Measurements from ENCODE around the gene NSD1.
"Not testable (repeated sequence)": the region's sequence is repeated elsewhere in the genome, so short reads cannot be mapped to it uniquely, and the experiment has no call there.

Gene NSD1

DNA sequence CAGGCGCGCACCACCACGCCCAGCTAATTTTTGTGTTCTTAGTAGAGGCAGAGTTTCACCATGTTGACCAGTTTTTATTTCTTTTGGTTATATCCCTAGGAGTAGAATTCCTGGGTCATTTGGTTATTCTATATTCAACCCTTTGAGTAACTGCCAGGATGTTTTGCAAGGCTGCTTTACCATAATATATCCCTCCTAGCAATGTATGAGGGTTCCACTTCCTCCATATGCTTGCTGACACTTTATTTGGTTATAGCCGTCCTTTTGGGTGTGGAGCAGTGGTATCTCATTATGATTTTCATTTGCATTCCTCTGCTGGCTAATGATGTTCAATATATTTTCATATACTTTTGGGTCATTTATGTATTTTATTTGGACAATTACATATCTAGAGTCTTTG lies 88.7 kb downstream of the NSD1 start:
- no peak for DNase-seq (ENCODE audit: extremely low read depth in 1 of 2, low read depth in 1 of 2)

DNA sequence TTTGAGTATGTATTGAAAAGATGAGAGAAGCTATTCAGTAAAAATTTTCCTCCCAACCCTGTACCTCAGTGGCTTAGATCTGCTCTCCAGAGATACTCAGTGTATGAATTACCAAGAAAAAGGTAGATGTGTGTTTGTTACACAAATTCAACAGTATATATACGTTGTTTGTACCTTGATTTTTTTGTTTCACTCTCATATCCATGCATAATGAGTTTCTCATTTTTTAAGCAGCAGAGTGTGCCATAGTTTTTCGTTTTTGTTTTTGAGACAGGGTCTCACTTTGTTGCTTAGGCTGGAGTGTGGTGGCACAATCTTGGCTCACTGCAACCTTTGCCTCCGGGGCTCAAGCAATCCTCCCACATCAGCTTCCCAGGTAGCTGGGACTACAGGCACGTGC lies 92.2 kb downstream of the NSD1 start:
- DNase-seq (ENCODE audit: extremely low read depth in 1 of 2, low read depth in 1 of 2) = no peak

DNA sequence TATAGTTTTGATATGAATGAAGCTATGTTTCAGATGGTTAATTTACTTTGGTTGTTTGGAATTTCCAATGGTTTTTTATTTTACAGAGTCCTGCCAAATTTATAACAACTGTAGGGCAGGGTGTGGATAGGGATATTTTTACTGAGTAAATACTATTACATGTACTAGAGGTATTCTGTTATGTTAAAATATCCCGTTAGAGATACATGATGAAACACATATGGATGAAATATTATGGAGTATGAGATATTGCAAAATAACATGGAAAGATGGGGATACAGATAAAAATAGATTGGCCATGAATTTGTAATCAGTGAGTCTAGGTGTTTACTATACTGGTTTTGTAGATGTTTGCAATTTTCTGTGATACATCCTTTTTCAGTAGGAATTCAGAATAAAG lies 93.3 kb downstream of the NSD1 start:
- DNase-seq (ENCODE audit: extremely low read depth in 1 of 2, low read depth in 1 of 2) = no peak

DNA sequence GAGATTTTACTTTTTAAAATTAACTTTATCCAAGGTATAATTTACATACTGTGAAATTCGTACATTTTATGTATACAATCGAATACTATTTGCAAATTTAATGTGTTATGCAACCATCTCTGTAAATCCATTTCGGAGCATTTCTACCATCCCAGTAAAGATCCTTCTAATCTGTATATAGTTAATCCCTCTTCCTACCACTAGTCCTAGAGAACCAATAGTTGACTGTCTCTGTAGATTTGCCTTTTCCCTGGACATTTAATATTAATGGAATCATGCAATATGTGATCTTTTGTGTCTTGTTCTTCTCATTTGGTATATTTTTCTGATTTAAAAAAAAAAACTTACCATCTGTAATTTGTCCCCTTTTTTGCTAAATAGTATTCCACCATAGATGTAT lies 95.2 kb downstream of the NSD1 start:
- no peak for DNase-seq (ENCODE audit: extremely low read depth in 1 of 2, low read depth in 1 of 2)

DNA sequence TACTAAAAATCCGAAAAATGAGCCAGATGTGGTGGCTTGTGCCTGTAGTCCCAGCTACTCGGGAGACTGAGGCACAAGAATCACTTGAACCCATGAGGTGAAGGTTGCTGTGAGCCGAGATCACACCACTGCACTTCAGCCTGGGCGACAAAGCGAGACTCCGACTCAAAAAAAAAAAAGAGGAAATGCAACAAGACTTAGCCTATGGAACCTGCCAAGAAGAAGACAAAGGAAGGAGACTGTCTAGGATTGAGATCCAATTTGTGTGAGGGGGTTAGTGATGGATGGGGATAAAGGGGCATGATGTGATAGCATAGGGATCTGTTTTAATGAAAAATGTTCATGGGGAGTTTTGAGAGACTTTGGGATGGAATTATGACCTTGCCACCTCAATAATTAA lies 97.1 kb downstream of the NSD1 start:
- no peak for DNase-seq (ENCODE audit: extremely low read depth in 1 of 2, low read depth in 1 of 2)

DNA sequence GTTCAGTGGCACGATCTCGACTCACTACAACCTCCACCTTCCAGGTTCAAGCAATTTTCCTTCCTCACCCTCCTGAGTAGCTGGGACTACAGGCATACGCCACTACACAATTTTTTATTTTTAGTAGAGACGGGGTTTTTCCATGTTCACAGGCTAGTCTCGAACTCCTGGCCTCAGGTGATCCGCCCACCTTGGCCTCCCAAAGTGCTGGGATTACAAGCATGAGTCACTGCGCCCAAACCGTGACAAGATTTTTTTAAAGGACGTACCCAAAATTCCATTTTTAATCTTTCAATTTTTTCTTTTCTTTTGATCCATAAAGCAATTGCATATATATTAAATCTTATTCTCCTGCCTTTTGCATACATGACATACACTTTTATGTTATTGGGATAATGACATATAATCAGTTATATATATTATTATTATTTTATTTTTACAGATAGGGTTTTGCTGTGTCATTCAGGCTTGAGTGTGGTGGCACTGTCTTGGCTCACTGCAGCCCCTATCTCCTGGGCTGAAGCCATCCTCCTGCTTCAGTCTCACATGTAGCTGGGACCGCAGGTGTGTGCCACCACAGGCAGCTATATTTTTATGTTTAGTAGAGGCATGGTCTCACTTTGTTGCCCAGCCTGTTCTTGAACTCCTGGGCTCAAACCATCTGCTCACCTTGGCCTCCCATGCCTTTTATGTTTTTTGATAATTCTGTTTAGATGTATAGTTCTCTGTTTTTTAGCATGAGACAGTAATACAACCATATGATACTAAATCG lies 98.1 kb downstream of the NSD1 start:
- no peak for DNase-seq (ENCODE audit: extremely low read depth in 1 of 2, low read depth in 1 of 2)

DNA sequence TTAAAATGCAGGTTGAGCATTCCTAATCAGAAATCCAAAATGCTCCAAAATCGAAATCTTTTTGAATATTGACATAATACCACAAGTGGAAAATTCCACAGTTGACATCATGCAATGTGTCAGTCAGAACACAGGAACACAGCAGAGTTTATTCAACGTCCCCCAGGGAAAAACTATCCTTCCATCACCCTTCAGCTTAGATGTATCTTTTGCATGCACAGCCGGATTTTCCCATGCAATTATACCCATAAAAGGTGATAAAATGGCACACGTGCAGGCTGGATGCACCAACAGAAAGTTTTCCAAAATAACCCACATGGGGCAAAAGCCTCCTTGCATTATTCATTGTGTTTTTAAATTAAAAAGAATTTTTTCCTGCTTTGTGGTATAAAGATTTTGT lies 98.8 kb downstream of the NSD1 start:
- no peak for DNase-seq (ENCODE audit: extremely low read depth in 1 of 2, low read depth in 1 of 2)

DNA sequence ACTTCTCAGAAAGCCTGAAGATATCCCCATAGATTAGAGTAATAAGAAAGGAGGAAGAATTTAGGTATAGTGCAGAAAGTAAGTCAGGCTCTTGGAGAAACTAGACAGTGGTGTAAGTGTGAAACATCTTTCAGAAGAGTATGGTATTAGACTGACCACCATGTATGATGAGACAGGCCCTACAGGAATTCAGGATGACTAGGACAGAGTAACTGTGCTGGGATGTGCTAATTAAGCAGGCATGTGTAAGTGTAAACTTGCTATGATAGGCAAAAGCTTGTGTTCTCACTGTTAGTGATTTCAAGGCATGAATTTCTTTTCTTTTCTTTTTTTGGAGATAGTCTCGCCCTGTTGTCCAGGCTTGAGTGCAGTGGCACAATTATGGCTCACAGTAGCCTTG lies 99.2 kb downstream of the NSD1 start:
- no peak for DNase-seq (ENCODE audit: extremely low read depth in 1 of 2, low read depth in 1 of 2)

DNA sequence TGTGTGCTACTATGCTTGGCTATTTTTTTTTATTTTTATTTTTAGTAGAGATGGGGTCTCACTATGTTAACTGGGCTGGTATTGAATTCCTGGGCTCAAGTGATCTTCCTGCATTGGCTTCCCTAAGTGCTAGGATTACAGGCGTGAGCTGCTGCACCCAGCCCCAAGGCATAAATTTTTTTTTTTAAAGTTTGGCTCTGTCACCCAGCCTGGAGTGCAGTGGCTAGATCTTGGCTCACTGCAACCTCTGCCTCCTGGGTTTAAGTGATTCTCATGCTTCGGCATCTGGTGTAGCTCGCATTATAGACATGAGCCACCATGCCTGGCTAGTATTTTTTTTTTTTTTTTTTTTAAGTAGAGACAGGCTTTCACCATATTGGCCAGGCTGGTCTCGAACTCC lies 99.6 kb downstream of the NSD1 start:
- no peak for DNase-seq (ENCODE audit: extremely low read depth in 1 of 2, low read depth in 1 of 2)

DNA sequence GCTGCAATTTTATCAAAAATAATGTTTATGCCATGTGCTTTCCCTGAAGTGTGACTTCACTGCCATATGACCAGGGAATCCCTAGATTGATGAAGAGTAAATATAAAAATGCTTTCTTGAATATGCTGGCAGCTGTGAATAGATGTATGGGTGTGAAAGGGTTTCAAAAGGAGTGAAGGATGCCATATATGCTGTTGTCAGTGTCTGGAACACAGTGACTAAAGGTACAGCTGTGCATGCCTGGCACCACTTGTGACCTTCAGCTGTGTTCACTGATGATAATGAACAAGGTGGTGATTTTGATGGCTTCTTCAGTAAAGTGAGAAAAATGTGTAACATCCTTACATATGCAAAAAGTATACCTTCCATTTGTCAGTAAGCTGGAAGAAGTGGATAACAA lies 100.2 kb downstream of the NSD1 start:
- no peak for DNase-seq (ENCODE audit: extremely low read depth in 1 of 2, low read depth in 1 of 2)

DNA sequence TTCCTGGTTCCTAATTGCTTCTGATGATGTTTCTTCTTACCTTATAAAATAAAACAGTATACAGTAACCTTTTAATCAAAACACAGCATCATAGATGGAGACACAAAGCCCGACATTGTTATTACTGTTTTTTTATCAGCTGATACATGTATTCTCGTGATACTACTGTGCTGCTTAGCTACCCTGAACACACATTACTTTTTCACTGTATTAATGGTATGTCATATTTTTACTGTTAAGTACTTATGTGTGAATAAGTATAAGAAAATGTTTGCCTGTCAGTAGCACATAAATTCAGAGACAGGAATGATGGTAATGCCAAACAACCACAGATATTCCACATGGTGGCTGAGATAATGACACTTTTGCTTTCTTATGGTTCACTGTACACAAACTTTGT lies 101.3 kb downstream of the NSD1 start:
- no peak for DNase-seq (ENCODE audit: extremely low read depth in 1 of 2, low read depth in 1 of 2)

DNA sequence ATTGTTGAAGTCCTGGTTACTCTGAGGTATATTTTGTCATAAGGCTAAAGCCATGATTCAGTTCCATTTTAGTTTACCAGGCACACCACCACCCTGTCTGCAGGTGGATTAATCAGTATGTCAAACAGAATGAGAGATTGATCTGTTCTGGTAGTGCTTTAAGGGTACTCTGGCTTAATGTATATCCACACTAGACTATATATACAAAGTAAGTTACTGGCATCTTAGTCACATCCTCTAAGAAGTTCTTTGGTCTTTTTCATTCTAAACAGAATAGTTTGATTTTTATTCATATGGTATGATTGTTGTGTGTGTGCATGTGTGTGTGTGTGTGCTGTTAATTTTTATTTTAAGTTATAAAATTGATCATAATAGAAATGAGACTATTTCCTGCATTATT lies 108.2 kb downstream of the NSD1 start:
- no peak for DNase-seq (ENCODE audit: extremely low read depth in 1 of 2, low read depth in 1 of 2)

DNA sequence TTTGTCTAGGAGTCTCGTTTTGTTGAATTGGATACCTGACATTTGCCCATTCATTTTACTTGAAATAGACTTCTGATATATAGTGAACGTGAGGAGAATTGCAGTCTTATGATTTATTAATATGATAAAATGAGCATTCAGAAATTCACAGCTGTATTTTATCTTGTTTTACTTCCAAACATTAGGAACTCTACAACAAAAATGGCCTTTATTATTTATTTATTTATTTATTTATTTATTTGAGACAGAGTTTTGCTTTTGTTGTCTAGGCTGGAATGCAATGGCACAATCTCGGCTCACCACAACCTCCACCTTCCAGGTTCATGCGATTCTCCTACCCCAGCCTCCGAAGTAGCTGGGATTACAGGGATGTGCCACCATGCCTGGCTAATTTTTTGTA lies 108.7 kb downstream of the NSD1 start:
- DNase-seq (ENCODE audit: extremely low read depth in 1 of 2, low read depth in 1 of 2) = no peak

DNA sequence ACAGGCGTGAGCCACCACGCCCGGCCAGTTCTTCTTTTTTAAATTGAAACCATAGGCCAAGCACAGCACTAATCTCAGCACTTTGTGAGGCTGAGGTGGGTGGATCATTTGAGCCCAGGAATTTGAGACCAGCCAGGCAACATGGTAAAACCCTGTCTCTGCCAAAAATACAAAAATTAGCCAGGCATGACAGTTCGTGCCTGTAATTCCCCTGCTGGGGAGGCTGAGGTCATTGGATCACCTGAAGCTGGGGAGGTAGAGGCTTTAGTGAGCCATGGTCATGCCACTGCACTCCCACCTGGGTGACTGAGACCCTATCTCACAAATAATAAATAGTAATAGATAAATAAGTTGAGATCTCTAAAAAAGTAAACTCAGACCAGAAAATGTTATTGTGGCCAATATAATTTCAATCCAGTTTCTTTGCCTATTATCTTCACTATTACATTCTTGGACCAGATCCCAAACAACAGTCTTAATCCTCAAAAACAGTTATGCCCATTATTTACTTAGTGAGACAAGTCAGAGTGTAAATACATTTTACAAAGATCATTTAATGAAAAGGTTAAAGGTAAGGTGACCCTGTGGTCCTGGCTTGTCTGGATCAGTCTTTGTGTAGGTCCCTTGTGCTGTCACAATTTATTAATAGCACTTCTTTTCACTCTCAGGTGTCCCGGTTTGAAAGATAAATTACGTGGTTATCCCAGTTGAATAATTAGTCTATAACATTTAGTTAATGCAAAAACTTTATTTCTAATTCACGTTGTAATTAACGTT lies 116.4 kb downstream of the NSD1 start:
- DNase-seq (ENCODE audit: extremely low read depth in 1 of 2, low read depth in 1 of 2) = no peak

DNA sequence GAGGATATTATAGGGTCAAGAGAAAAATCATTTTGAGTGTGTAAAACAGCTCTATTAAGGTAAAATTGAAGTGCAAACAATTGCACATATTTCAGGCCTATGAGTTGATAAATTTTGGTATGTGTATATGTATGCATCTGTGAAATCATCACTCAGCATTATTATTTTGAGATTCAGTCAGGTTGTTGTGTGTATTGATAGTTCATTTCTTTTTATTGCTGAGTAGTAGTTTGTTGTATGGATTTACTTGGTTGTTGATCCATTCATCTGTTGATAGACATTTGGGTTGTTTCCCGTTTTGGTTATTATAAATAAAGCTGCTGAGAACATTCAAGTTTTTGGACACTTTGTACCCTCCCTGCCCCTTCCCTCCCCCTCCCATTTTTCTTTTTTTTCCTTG lies 119.7 kb downstream of the NSD1 start:
- DNase-seq (ENCODE audit: extremely low read depth in 1 of 2, low read depth in 1 of 2) = no peak

DNA sequence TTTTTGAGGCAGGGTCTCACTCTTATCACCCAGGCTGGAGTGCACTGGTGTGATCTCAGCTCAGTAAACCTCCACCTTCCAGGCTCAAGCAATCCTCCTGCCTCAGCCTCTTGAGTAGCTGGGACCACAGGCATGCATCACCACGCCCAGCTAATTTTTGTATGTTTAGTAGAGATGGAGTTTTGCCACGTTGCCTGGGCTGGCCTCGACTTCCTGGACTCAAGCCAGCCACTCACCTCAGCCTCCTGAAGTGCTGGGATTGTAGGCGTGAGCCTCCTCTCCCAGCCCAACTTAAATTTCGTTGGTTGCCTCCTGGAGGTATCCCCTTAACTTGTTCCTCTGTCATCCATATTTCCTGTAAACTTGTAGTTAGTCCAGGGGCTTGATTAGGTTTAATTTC lies 122.7 kb downstream of the NSD1 start:
- DNase-seq (ENCODE audit: extremely low read depth in 1 of 2, low read depth in 1 of 2) = no peak

DNA sequence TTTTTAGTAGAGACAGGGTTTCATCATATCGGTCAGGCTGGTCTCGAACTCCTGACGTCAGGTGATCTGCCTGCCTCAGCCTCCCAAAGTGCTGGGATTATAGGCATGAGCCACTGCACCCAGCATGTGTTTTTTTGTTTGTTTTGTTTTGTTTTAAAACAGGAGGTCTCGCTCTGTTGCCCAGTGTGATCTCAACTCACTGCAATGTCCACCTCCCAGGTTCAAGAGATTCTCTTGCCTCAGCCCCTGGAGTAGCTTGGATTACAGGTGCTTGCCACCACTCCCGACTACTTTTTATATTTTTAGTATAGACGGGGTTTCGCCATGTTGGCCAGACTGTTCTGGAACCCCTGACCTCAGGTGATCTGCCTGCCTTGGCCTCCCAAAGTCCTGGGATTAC lies 125.1 kb downstream of the NSD1 start:
- not testable (repeated sequence) for DNase-seq (ENCODE audit: extremely low read depth in 1 of 2, low read depth in 1 of 2)

DNA sequence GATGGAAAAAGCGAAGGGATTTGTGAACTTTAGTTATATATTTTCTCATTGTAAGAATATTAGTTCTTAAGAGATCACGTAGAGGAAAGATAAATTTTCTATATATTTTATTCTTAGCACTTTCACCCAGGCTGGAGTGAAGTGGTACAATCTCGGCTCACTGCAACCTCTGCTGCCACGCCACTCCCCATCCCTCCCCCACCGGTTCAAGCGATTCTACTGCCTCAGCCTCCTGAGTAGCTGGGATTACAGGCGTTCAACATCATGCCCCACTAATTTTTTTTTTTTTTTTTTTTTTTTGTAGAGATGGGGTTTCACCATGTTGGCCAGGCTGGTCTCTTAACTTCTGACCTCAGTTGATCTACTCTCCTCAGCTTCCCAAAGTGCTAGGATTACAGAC lies 127.4 kb downstream of the NSD1 start:
- DNase-seq (ENCODE audit: extremely low read depth in 1 of 2, low read depth in 1 of 2) = no peak

DNA sequence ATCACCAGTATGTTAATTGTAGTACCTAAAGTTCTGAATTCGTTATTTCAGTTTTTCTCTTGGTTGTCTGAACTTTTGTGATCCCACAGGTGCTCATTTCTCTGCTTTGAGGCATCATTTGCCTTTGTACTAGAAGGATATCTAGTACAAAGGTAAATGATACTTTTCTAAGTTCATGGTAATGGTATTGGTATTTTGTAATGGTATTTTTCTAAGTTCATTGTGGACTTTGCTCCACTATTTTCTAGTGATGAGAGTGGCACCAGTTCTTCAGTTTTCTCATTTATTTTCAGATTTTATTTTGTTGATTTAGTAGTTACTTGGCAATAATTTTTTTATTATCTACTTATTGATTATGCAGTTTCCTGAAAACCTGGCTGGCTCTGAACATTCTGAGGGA lies 127.9 kb downstream of the NSD1 start:
- no peak for DNase-seq (ENCODE audit: extremely low read depth in 1 of 2, low read depth in 1 of 2)

DNA sequence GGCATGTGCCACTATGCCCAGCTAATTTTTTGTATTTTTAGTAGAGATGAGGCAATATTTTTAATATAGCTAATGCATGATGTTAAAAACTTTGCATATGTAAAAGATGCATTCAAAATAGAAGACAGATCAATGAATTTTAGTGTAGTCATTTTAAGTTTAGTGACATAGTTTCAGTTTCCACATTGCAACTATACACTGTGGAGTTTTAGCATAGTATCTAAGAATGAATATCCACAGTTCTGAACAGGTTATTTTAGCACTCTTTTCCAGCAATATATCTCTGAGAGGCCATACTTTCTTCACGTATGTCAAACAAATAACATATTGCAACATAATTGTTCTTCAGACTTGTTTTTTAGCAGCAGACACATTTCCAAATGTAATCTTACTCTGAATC lies 130.6 kb downstream of the NSD1 start:
- no peak for DNase-seq (ENCODE audit: extremely low read depth in 1 of 2, low read depth in 1 of 2)

DNA sequence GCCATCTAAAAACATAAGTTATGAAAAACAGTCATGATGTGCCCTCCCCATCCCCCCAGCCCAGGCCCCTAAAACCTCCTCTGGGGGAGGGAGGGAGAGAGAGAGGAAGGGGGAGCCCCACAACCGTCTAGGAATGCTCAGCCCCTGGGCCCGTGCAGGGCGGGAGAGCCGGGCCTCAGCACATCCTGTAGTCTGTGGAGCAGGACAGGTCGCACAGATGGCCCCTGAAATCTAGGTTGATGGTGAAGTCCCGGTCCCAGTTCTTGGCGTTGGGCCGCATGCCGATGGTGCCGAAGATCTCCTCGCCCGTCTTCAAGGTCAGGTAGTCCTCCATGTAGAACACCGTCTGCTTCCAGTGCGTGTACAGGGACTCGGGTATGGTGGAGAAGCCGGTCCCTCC lies 131.8 kb downstream of the NSD1 start:
- no peak for DNase-seq (ENCODE audit: extremely low read depth in 1 of 2, low read depth in 1 of 2)

DNA sequence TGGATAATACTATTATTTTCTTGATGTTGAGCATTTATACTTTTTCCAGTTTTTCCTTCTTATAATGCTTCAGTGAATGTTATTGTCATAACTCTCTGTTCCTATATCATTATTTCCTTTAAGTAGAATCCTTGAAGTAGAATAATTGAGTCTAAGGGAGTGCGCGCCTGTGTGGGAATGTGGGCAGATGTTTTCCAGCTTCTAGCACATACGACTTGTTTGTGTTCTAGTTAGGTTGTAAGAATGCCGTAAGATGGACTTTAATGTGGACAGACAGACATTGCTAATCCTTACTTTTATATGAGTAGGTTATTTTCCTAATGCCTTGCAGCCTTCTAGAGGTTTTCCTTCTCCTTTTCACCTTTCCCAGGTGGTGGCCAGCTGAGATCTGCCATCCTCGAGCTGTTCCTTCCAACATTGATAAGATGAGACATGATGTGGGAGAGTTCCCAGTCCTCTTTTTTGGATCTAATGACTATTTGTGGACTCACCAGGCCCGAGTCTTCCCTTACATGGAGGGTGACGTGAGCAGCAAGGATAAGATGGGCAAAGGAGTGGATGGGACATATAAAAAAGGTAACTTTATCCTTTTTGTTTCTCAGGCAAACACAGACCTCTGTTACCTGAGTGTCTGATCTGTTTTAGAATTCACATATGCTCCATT lies 135.8 kb downstream of the NSD1 start:
- DNase-seq (ENCODE audit: extremely low read depth in 1 of 2, low read depth in 1 of 2) = no peak
